Left lung (tissue), 10 donors: ENCODE data around the gene OR7A10. TPM values are rescaled to one million over a fixed set of nuclear protein-coding genes. Genes with fewer than 3 reads are reported as not detected.

Experiments
- ATAC-seq: fragments of 200-7000 bp; cut with Tn5 transposase; one replicate; pipeline ENCODE4 v1.9.1; 2020; ENCODE audit warnings: moderate library complexity
- DNase-seq, 4 donors: peaks; one replicate each; pipeline ENCODE4 v3.0.0-alpha.2; 2013 to 2020
- H3K27ac ChIP-seq, 2 donors: fragments of 200-600 bp; sonication (generic) in 1 of 2; one replicate each; pipeline versions ENCODE4 v1.5.0 to v1.8.0; 2020 to 2021
- H3K27me3 ChIP-seq, 2 donors: fragments of 200-600 bp; sonication (generic) in 1 of 2; one replicate each; pipeline versions ENCODE4 v1.5.0 to v1.8.0; 2020 to 2021
- H3K36me3 ChIP-seq, 2 donors: fragments of 200-600 bp; sonication (generic) in 1 of 2; one replicate each; pipeline versions ENCODE4 v1.5.0 to v1.8.0; 2020 to 2021
- H3K4me1 ChIP-seq, 2 donors: fragments of 200-600 bp; one replicate each; pipeline ENCODE4 v1.8.0; 2021
- H3K4me3 ChIP-seq, 2 donors: fragments of 200-600 bp; sonication (generic) in 1 of 2; one replicate each; pipeline versions ENCODE4 v1.5.0 to v1.8.0; 2020 to 2021; ENCODE audit warnings: mild to moderate bottlenecking in 1 of 2
- H3K9me3 ChIP-seq, 2 donors: fragments of 200-600 bp; sonication (generic) in 1 of 2; one replicate each; pipeline versions ENCODE4 v1.5.0 to v1.8.0; 2020 to 2021
- CTCF ChIP-seq, 2 donors: fragments of 200-600 bp; sonication (generic) in 1 of 2; IDR thresholded peaks; one replicate each; pipeline versions ENCODE4 v1.5.0 to v1.8.0; 2021; ENCODE audit warnings: antibody characterized with exemption in 2 of 2
- intact Hi-C, 2 donors: fragments of 100-400 bp; cut with DNase I; formaldehyde crosslinking; loops; one replicate each; pipeline versions ENCODE4 v1.11.2 to v1.14.2; 2022
- polyA plus RNA-seq, 6 donors: library from polyadenylated mRNA; unstranded; fragments of 120-200 nt; gene quantifications; one replicate each; pipeline ENCODE4 v1.2.1, GENCODE V29; 2013; ENCODE audit not compliant: insufficient read length in 6 of 6
- total RNA-seq, 2 donors: library from RNA; stranded (reverse); fragmentation: NEBNext Ultra II Directional; extraction: Animal tissue kit (Norgen Biotek cat#: 25700); gene quantifications; one replicate each; pipeline ENCODE4 v1.2.1, GENCODE V29; 2021
- donor health status: DM: no; HTN: yes; CAD: no.
- donor health status: DM: no; HTN: no; CAD: no.

OR7A10 gene
- total and polyA plus RNA-seq, 8 donors: not detected

- intact Hi-C loops: no loop called here
- peak in 2 of 4 donors; percentile 1 to 7 for DNase-seq
- H3K36me3 ChIP-seq: no peaks in the 10 kb centered on the region
- H3K27me3 ChIP-seq: peaks cover 0 to 32% of the 10 kb centered on the region in 2 donors
- ATAC-seq: no peak
- H3K4me3 ChIP-seq: no peak overlapping the region
- no peaks in the 10 kb centered on the region for H3K9me3 ChIP-seq
- H3K27ac ChIP-seq: no peak overlapping the region
- peak in 1 of 2 donors; percentile 14 for TF ChIP-seq CTCF (IDR thresholded peaks at IDR 0.05)
- no peaks in the 10 kb centered on the region for H3K4me1 ChIP-seq
Observed at GRCh38 chr19:14871619-14872230, 23.0 kb upstream of the OR7A10 start.

- H3K4me1 ChIP-seq: no peaks in the 10 kb centered on the region
- DNase-seq (no peak), ATAC-seq (no peak)
- H3K27me3 ChIP-seq: peaks cover 0 to 48% of the 10 kb centered on the region in 2 donors
- H3K4me3 ChIP-seq: no peak overlapping the region
- H3K27ac ChIP-seq: no peak overlapping the region
- intact Hi-C loops: no loop called here
- no peaks in the 10 kb centered on the region for H3K9me3 ChIP-seq
- no peak for TF ChIP-seq CTCF (IDR thresholded peaks at IDR 0.05)
- H3K36me3 ChIP-seq: no peaks in the 10 kb centered on the region
Observed at GRCh38 chr19:14868497-14868896, 19.8 kb upstream of the OR7A10 start.

GRCh38 chr19:14843578-14843977 lies 5.1 kb downstream of the OR7A10 start:
- Histone ChIP-seq H3K27me3 (peaks cover 0 to 17% of the 10 kb centered on the region in 2 donors), H3K36me3 (no peaks in the 10 kb centered on the region), H3K9me3 (no peaks in the 10 kb centered on the region), H3K4me3 (no peak overlapping the region), H3K27ac (no peak overlapping the region), H3K4me1 (no peaks in the 10 kb centered on the region)
- no peak for TF ChIP-seq CTCF (IDR thresholded peaks at IDR 0.05)
- DNase-seq (no peak), ATAC-seq (no peak)
- intact Hi-C loops: no loop called here

GRCh38 chr19:14843169-14843568 lies 5.6 kb downstream of the OR7A10 start:
- H3K27ac ChIP-seq: no peak overlapping the region
- no peak overlapping the region for H3K4me3 ChIP-seq
- intact Hi-C loops: no loop called here
- no peaks in the 10 kb centered on the region for H3K9me3 ChIP-seq
- no peaks in the 10 kb centered on the region for H3K36me3 ChIP-seq
- ATAC-seq (no peak), DNase-seq (no peak)
- no peak for TF ChIP-seq CTCF (IDR thresholded peaks at IDR 0.05)
- peaks cover 0 to 16% of the 10 kb centered on the region in 2 donors for H3K27me3 ChIP-seq
- no peaks in the 10 kb centered on the region for H3K4me1 ChIP-seq

GRCh38 chr19:14840206-14840605 lies 8.5 kb downstream of the OR7A10 start:
- no peak overlapping the region for H3K4me3 ChIP-seq
- no peaks in the 10 kb centered on the region for H3K36me3 ChIP-seq
- no peaks in the 10 kb centered on the region for H3K9me3 ChIP-seq
- no peak for DNase-seq
- no peak for ATAC-seq
- intact Hi-C loops: no loop called here
- peaks cover 0 to 8% of the 10 kb centered on the region in 2 donors for H3K27me3 ChIP-seq
- no peak overlapping the region for H3K27ac ChIP-seq
- H3K4me1 ChIP-seq: no peaks in the 10 kb centered on the region
- TF ChIP-seq CTCF (IDR thresholded peaks at IDR 0.05): no peak
